MV-4-11 (cell line): ENCODE data around the gene ARAP3.
A peak's percentile ranks its signal among the peaks of the same experiment; 100 is the strongest.
"Not testable (repeated sequence)": the region's sequence is repeated elsewhere in the genome, so short reads cannot be mapped to it uniquely, and the experiment has no call there.

Experiments used
- DNase-seq: peaks from one replicate; lab custom pipeline; 2025; lab: John Stamatoyannopoulos, UW

ARAP3 gene

GRCh38 chr5:141617682-141618029 lies 64.4 kb downstream of the ARAP3 start:
- DNase-seq: no peak

GRCh38 chr5:141617128-141617527 lies 64.9 kb downstream of the ARAP3 start:
- DNase-seq: no peak

- DNase-seq: no peak
These were observed 65.9 kb downstream of the ARAP3 start for GRCh38 chr5:141615991-141616720.

GRCh38 chr5:141613344-141613743 lies 68.7 kb downstream of the ARAP3 start:
- no peak for DNase-seq

GRCh38 chr5:141611289-141611688 lies 70.7 kb downstream of the ARAP3 start:
- no peak for DNase-seq

GRCh38 chr5:141609921-141610320 lies 72.1 kb downstream of the ARAP3 start:
- DNase-seq: not testable (repeated sequence)

GRCh38 chr5:141609044-141609443 lies 73.0 kb downstream of the ARAP3 start:
- DNase-seq: no peak

- no peak for DNase-seq
These were observed 73.5 kb downstream of the ARAP3 start for GRCh38 chr5:141608557-141608956.

- DNase-seq: no peak
These were observed 74.0 kb downstream of the ARAP3 start for GRCh38 chr5:141608046-141608445.

GRCh38 chr5:141605523-141606277 lies 76.3 kb downstream of the ARAP3 start:
- DNase-seq: peak; percentile 98

GRCh38 chr5:141603923-141604717 lies 77.9 kb downstream of the ARAP3 start:
- DNase-seq: peak; percentile 98
